Measurements from ENCODE around the gene SEMA5A.

The SEMA5A gene

DNA sequence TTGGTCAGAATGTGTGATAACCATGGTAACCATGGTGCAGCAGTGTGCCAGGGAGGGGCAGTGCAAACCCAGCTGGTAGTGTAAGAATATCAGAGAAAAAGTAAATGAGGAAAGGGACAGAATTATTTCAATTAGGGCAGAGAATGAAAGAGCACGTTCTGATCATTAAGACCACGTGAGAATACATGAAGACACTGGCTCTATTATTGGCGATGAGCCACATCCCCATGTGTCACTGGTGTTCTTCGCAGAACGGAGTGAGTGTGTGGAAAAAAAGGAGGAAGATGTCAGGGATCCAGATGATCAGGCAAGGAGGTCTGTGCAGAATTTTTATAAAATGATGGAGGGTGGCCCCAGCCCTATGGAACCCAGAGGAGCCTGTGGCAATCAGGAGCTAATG is 315.5 kb downstream of the SEMA5A start:
- FAIRE-seq (no peak), DNase-seq (ENCODE audit: low spot score) (no peak)

GRCh38 chr5:9226016-9226536 is 319.8 kb downstream of the SEMA5A start:
- DNase-seq (ENCODE audit: low spot score): no peak
- no peak for FAIRE-seq

GRCh38 chr5:9222054-9222976 is 323.6 kb downstream of the SEMA5A start:
- DNase-seq (ENCODE audit: low spot score) (no peak), FAIRE-seq (no peak)

GRCh38 chr5:9218358-9218757 is 327.5 kb downstream of the SEMA5A start:
- no peak for DNase-seq (ENCODE audit: low spot score)
- no peak for FAIRE-seq

DNA sequence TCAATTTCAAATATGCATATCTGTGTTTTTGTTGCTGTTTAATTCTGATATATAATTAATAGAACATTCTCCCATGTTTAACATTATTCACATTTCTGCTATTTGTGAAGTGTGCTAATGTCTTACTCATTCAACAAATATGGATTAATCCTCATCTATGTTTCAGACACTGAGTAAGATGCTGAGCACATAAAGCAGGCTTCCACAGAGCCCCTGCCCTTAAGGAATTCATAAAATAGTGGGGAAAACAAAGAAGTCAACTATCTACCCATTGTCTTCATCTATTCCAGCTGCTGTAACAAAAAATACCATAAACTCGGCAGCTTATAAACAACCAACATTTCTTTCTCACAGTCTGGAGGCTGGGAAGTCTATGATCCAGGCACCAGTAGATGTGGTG is 333.3 kb downstream of the SEMA5A start:
- FAIRE-seq (no peak), DNase-seq (ENCODE audit: low spot score) (no peak)

- no peak for FAIRE-seq
- no peak for DNase-seq (ENCODE audit: low spot score)
Observed at GRCh38 chr5:9209846-9210492, 335.9 kb downstream of the SEMA5A start.

- FAIRE-seq (no peak), DNase-seq (ENCODE audit: low spot score) (peak; percentile 39)
Observed at GRCh38 chr5:9207817-9208418, 338.0 kb downstream of the SEMA5A start.

DNA sequence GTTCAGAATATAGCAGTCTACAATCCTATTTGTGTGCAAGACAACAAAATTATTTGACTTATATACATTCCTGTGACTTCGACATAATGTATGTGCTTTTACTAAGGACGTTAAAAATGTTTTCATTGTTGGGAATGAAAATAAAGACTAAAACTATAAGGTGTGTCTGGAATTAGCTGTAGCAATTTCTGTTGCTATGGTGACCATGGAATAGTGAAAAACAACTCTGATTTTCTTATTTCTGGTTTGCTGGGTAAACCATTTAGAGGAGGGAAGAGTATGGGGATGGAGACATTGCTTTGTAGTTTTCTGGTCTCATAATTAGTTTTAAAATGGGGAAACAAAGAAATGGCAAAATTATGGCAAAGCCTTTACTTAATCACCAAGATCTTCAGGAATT is 343.2 kb downstream of the SEMA5A start:
- no peak for FAIRE-seq
- no peak for DNase-seq (ENCODE audit: low spot score)

DNA sequence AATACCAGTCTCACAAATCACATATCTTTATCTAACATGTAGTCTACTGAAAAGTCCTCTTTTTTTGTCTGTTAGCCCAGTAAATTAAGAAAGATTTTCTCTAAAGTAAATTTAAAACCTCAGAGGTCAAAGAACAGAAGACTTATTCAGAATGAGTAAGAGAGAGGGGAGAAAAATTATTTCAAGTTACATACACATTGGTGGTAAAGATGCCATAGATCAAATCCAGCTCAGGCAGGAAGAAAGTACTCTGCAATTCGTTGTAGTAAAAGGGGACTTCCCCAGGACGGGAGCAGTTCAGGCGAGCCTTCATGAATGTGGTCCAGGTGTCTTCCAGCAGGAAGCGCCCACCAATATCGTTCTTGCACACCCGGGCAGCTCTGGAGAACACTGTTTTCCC is 344.1 kb downstream of the SEMA5A start:
- FAIRE-seq (no peak), DNase-seq (ENCODE audit: low spot score) (no peak)

- FAIRE-seq (no peak), DNase-seq (ENCODE audit: low spot score) (no peak)
Observed at GRCh38 chr5:9201011-9201410, 344.9 kb downstream of the SEMA5A start.

- FAIRE-seq: no peak
- no peak for DNase-seq (ENCODE audit: low spot score)
Observed at GRCh38 chr5:9198394-9198793, 347.5 kb downstream of the SEMA5A start.

- FAIRE-seq: no peak
- no peak for DNase-seq (ENCODE audit: low spot score)
Observed at GRCh38 chr5:9197881-9198260, 348.0 kb downstream of the SEMA5A start.

GRCh38 chr5:9196403-9197227 is 349.3 kb downstream of the SEMA5A start:
- no peak for FAIRE-seq
- DNase-seq (ENCODE audit: low spot score): no peak

DNA sequence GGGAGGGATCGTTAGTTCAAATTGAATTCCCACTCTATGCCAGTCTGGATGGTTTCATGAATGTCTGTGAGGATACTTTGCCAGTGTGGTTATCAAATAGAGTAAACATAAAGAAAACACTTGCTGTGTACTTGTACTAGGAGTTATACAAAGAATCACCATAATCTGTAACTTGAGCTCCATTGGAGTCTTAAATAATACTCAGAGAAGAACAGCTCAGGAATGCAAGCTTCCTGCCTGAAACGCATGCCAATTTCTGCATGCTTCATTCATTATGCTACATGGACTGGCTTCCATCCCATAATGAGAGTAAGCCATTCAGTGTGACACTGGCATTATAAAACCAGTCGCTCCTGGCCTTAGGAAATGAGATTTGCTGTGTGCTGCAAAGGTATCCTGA is 351.4 kb downstream of the SEMA5A start:
- DNase-seq (ENCODE audit: low spot score) (no peak), FAIRE-seq (peak; percentile 44)

DNA sequence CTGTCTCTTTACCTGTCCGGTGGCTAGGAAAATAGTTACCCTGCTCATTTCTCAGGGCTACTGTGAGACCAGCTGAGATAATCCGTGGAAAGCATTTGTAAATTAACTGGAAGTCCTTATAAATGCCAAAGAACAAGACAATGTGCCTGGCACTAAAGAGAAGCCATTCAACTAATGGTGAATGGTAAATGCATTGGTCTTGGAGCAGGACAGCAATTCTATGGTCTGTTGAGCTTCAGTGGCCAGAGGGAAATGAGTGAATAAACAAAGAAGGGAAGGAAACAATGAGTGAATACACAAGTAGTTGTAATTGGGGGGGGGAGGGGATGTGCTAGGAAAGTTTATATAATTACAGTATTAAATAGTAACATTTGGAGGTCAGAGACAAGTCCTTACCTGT is 353.6 kb downstream of the SEMA5A start:
- DNase-seq (ENCODE audit: low spot score): no peak
- no peak for FAIRE-seq

DNA sequence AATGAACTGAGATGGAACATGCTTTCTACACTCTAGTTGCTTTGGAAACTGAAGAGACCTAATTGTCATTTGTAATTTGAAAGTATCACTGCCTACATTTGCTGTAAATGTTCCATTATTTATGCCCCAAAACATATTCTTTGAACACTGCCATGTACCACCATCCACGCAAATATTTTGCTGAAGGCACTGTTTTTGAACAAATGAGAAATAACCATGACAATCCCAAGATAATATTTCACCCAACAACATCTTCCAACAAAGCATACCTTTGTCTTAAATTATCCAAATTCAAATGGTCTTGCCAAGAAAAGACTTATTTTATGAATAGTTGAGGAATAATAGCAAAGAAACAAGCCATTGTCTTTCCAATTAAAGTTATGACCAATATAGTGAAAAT is 356.2 kb downstream of the SEMA5A start:
- no peak for DNase-seq (ENCODE audit: low spot score)
- no peak for FAIRE-seq

GRCh38 chr5:9188956-9189355 is 356.9 kb downstream of the SEMA5A start:
- FAIRE-seq: no peak
- DNase-seq (ENCODE audit: low spot score): no peak

GRCh38 chr5:9188131-9188530 is 357.7 kb downstream of the SEMA5A start:
- peak; percentile 35 for DNase-seq (ENCODE audit: low spot score)
- no peak for FAIRE-seq

DNA sequence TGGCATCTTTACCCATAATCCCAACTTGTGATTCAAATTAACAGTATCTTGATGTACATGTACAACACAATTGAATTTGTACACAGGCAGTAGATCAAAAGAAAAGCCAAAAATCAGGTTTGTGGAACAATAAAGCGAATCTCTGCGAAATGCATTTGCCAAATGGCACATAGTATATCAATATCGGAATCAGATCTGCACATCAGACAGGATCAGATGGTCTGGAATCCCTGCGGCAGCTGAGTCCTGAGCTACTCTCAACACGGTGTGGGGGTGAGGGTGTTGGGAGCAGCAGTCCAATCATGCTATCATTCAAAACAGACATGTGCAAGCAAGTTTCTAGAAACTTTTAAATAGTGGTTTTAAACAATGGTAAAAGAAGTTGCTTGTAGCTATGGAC is 358.3 kb downstream of the SEMA5A start:
- DNase-seq (ENCODE audit: low spot score): no peak
- no peak for FAIRE-seq

DNA sequence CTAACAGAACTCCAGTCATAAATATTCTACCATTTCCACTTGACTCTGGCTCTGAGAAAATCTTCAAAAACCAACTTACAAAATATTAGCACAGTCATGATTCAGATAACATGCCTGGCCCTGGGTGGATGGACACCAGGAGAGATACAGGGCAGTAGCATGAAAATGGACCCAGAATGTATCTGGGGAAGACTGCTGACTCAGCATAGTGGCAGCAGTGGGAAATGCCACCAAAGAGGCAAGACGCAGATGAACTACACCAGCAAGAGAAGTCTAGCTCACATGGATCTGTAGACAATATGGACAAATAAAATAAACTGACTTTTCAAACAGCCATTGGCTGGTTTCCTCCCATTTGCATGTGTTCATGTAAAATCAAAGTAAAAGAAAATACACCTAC is 359.8 kb downstream of the SEMA5A start:
- FAIRE-seq: no peak
- DNase-seq (ENCODE audit: low spot score): no peak

GRCh38 chr5:9183992-9184391 is 361.9 kb downstream of the SEMA5A start:
- DNase-seq (ENCODE audit: low spot score) (no peak), FAIRE-seq (no peak)

All from urothelium cell line (cell line).